HG03066 (cell line): ENCODE measurements around the gene MAP3K2.

Source experiments
- ATAC-seq: cut with Tn5 transposase; IDR thresholded peaks from one replicate; pipeline ENCODE4 v1.9.1; 2021; ENCODE audit warnings: low read depth; ENCODE audit not compliant: unreplicated experiment

The MAP3K2 gene

DNA sequence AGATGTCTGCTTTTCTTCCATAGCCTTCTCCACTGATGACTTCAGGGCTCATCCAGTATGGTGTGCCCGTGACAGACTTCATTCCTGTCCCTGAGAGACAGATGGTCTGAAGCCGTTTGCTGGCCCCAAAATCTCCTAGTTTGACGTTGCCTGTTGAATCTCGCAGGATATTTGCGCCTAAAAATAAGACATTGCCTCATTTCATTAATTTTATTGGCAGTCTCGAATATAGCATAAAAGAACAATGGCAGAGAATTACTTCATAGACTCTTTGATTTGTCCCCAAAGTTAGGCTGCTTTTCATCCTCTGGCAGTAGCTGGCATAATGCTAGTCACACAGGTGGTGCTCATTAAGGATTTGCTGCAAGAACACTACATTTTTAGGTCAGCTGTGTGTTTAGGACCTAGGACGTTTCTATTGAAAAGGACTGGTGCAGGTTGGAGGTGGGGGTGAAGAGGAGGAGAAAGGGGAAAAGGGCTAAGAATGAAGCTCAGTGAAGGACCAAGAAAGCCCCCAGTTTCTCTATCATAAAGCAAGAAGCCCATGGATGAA is 79.1 kb downstream of the MAP3K2 start:
- no peak for ATAC-seq

DNA sequence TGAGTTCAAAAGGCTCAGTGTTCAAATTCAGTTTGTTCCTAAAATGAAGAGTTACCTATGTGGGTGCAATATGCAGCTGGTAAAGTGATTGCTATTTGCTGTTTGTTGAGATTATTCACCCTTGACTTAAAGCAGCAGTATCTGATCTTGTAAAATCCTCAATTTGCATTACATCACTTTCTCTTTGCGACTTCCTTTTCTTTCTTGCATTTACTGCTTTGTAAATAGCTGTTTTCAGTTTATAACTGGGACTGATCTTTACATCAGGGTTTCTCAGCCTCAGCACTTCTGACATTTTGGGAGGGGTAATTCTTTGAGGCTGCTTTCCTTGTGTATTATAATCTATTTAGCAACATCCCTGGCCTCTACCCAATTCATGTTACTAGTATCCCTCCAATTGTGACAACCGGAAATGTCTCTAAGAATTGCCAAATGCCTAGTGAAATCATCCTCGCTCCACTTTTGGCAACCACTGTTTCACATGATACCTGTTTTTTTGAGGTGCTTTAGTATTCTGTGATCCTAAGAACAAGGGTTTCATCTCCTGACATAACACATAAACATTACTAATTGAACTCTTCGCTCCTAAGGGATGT is 81.7 kb downstream of the MAP3K2 start:
- ATAC-seq: peak; percentile 66

- ATAC-seq: no peak
These were observed 85.6 kb downstream of the MAP3K2 start for GRCh38 chr2:127302168-127302567.

DNA sequence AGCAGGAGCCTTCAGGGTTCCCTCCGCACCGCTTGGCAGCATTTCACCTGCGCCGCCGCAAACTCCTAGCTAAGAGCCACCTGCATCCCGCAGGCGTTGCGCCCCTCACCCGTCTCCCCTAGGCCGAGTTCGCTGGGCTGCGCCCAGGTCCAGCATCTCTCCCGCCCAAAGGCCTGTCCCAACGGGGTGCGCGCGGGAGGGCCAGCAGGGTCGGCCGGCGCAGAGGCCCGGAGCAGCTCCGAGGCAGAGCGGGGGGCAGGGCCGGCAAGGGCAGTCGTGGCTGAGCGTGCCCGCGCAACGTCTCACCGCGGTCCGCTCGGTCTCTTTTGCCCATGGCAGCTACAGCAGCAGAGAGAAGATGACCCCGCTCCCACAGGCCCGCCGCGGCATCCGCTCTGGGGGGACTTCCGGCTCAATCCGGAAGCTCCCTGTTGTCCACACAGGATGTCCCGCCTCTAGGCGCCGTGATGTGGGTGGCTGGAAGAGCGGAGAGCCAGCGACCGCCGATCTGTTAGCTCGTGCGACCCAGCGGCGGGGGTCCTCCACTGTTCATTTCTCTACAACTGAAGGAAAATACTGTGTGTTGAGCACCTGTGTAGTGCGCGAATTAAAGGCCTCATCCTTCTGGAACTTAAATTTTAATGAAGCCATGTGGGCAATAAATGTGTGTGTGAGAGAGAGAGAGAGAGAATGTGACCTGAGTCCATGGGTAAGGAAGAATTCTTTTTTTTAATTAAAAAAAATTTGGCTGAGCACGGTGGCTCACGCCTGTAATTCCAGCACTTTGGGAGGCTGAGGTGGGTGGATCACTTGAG is 93.8 kb downstream of the MAP3K2 start, which contains the start of gene ERCC3:
TSS of gene ERCC3 (minus strand) at position 397 of the 815 bp plus-strand sequence. CDS start at position 334, 63 bp downstream.
- peak; percentile 98 for ATAC-seq

DNA sequence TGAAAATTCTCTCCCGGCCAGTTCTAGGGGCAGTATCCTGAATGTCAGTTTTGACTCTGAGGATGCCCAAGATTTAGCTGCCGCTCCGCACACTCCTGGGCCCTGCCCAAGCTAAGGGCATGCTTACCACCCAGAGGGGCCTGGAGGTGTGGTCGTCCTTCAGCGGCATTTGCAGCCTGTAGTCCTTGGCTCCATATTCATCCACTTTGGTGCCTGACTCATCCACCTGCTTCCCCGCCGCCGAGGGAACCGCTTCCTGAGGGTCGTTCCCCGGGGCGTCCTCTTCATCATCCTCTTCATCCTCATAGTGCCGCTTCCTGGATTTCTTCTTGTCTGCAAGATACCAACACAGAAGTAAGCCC is 94.4 kb downstream of the MAP3K2 start:
- no peak for ATAC-seq

DNA sequence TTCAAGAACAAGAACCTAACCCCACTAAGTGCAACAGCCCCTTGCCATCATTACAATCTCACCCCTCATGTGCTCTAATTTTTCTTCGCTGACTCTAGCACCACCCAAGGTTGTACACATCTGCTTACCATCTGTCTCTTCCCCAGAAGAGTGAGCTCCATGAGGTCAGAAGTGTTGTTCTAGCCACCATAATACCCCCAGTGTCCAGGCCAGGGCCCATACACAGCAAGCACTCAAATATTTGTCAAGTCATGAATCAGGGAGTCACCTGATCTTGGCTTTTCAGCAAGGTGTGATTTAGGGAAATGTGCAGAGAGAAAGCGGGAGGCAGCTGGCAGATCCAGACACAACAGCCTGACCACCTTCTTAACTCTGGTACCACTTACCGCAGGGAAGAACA is 99.5 kb downstream of the MAP3K2 start:
- no peak for ATAC-seq

- ATAC-seq: no peak
These were observed 104.5 kb downstream of the MAP3K2 start for GRCh38 chr2:127283275-127283674.

GRCh38 chr2:127280693-127281092 is 107.1 kb downstream of the MAP3K2 start:
- no peak for ATAC-seq

DNA sequence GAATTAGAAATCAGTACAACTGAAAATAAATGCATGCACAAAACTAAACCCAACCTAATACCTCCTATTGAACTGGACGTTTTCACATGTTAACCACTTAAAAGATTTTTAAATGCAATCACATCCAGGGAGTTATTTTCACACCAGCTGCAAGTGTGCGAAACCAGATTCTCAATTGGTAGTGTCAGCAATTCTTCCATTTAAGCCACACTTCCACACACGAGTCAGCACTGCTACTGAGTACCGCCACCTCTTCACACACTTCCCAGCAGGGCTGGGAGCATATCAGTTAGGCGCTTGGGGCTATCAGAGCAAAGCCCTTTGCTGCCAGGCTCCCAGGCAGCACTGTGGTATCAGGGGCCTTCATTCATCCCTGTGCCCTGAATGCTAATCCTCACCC is 108.0 kb downstream of the MAP3K2 start:
- ATAC-seq: no peak

DNA sequence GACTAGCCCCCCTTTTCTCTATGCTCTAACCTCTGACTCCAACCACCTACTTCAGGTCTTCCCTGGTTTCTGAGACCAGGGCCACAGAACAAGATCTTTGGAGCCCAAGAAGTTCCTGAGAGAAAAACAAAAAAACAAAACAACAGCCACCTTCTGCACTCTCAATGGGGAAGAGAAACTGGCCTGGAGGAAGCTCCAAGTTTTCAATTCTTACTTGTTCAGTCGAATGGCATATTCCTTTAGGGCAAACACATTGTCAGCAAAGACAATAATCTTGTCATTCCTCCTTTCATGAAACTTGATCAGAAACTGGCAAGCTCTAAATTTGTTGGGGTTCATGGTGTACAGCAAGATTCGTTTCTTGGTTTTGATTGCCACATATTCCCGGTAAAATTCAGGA is 108.8 kb downstream of the MAP3K2 start:
- ATAC-seq: no peak

DNA sequence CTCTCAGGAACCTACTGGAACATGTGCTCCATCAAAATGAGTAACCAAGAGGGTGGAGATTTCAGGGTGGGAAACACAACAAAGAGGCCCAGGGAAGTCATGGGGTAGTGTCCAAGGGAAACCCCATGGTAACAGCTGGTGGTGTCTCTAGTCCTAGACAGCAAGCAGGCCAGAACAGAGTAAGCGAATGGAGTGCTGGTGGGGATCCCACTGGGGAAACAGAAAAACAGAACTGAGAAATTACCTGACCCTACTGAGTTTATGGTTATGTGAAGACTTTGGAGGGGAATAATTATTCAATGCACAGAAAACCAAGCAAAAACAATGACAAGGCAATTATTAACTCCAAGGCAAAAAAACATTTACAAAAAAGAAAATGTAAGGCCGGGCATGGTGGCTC is 110.7 kb downstream of the MAP3K2 start:
- peak; percentile 80 for ATAC-seq

DNA sequence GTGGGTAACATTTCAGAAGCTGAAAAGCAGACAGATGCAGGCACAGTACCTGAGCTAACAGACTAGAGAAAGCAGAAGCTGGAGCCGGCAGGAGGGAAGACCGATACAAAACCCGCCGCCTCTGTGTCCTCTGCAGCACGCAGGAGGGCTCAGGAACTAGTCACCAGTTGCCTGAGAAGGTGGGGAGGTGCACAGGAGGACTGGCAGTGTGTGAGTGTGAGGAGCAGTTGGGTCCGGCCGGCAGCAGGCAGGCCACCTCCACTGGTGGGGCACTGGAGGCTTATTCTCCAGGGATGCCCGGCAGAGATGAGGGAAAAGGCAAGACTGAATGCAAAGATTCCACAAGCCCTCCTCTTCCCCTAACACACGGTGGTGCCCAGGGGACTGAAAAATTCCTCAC is 112.0 kb downstream of the MAP3K2 start:
- ATAC-seq: no peak

DNA sequence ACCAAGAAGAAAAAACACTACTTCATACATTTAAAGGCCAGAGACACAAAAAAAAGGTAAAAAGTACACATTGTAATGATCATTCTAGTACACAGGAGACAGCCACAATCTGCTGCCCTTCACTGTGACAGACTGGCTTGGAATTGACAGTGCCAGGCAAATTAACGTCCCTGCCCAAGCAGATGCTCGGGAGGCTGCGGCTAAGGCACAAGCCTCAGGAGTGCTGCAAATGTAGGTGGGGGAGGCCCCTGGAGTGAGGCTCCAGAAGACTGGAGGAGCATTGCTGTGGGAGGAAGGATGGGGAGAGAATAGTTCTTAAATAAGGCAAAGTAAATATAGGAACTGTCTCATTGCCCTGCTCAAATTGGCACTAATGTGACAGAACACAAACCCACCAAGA is 112.4 kb downstream of the MAP3K2 start:
- no peak for ATAC-seq

DNA sequence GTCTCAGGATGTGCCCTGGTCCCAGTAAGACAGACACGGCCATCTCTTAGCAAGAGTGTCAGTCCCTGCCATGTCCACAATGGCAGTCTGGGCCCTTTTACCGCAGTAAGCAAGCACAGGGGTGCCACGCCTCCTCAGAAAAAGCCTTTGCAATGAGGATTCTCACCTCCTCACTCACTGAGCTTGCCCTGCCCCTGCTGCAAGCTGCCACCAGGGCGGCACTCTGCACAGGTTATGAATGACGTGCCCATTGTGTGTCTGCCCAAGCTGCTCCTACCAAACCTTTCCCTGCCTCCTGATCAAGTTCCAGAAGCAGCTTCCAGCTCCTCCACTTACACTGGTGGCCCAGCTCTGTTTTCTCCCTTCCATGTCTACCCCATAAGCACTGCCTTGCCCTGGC is 117.1 kb downstream of the MAP3K2 start:
- no peak for ATAC-seq

- no peak for ATAC-seq
These were observed 125.9 kb downstream of the MAP3K2 start for GRCh38 chr2:127261804-127262406.

- no peak for ATAC-seq
These were observed 128.4 kb downstream of the MAP3K2 start for GRCh38 chr2:127259355-127259754.

DNA sequence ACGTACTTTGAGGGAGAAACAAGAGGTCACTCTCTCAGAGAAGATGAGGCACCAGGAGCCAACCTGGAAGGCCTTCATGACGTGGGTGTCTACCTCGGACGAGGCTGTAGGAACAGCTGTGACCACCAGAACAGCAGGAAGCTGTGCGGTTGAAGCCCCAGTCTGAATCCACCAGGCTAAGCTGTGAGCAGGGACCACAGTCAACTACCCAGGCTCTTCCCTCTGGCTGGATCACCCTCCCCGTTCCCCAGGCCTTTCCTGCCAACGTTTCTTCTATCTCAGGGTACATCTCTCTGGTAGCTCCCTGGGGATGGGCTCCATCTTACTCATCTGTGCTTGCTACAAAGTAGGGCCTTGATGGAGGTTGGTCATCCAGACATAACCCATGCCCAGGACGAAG is 130.9 kb downstream of the MAP3K2 start:
- no peak for ATAC-seq

DNA sequence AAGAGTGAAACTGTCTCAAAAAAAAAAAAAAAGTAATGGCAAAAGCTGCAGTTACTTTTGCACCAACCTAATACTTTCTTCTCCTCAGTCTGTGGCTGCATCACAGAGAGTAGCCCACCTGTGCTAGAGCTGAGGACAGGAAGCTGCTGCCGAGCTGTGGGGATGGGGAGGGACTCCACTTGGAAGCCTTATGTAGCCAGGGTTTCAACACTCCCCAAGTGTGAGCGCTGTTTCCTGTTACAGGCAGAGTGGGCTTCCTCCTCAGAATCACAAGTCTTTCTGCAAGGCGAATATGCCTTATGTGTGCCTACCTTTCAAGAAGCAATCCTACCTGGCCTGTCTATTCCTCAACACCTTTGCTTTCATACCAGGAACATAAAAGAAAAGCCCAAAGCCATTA is 131.4 kb downstream of the MAP3K2 start:
- ATAC-seq: no peak

- no peak for ATAC-seq
These were observed 132.1 kb downstream of the MAP3K2 start for GRCh38 chr2:127255721-127256120.

- ATAC-seq: no peak
These were observed 132.6 kb downstream of the MAP3K2 start for GRCh38 chr2:127255146-127255545.

- ATAC-seq: no peak
These were observed 133.3 kb downstream of the MAP3K2 start for GRCh38 chr2:127254386-127254981.
